B cell (primary cell): ENCODE results near the gene DPRX. TPM values are rescaled to one million over a fixed set of nuclear protein-coding genes. Genes with fewer than 3 reads are reported as not detected.

Experiments
- ATAC-seq: fragments of 200-7000 bp; cut with Tn5 transposase; one replicate; pipeline ENCODE4 v1.10.0; 2021; ENCODE audit warnings: low read depth, mild to moderate bottlenecking, moderate number of reproducible peaks, moderate library complexity
- CTCF ChIA-PET: fragments of 350-600 bp; sonication (Branson Sonifier 250); formaldehyde crosslinking; loops from one replicate; lab custom pipeline; 2021; ENCODE audit warnings: antibody characterized with exemption, inconsistent platforms; lab: Charles Lee
- POLR2A ChIA-PET: fragments of 350-600 bp; sonication (Branson Sonifier 250); formaldehyde crosslinking; loops from one replicate; lab custom pipeline; 2021; ENCODE audit warnings: antibody characterized with exemption; lab: Charles Lee
- DNase-seq: peaks from one replicate; pipeline ENCODE4 v3.0.0; 2013
- H2AFZ ChIP-seq: 2 replicates; pipeline ENCODE4 v1.6.1; 2012; ENCODE audit warnings: mild to moderate bottlenecking, low read depth, low read length; ENCODE audit not compliant: insufficient read depth, poor library complexity, severe bottlenecking
- H3K27ac ChIP-seq, 2 donors: 1 replicate in 1 of 2; 2 replicates in 1 of 2; pipeline ENCODE4 v1.5.1; 2012 to 2013; ENCODE audit warnings: low read length in 2 of 2, mild to moderate bottlenecking in 2 of 2, moderate library complexity in 1 of 2
- H3K27me3 ChIP-seq, 4 experiments: fragments of 200-600 bp in 1 of 4; sonication (generic) in 1 of 4; replicated peaks in 1 of 4; 1 replicate in 2 of 4; 2 replicates in 2 of 4; pipeline versions ENCODE4 v1.6.1 to v1.7.0; 2013 to 2016; ENCODE audit warnings: low read length in 3 of 4, mild to moderate bottlenecking in 2 of 4, mixed read lengths in 1 of 4, moderate library complexity in 1 of 4; ENCODE audit not compliant: insufficient read depth in 4 of 4, control insufficient read depth in 3 of 4; ENCODE audit errors: control extremely low read depth in 1 of 4
- H3K36me3 ChIP-seq, 2 experiments: replicated peaks in 1 of 2; 1 replicate in 1 of 2; 2 replicates in 1 of 2; pipeline versions ENCODE4 v1.6.1 to v1.7.1; 2013; ENCODE audit warnings: low read length in 1 of 2; ENCODE audit not compliant: insufficient read depth in 2 of 2, control insufficient read depth in 1 of 2; ENCODE audit errors: control extremely low read depth in 1 of 2, extremely low read depth in 1 of 2
- H3K4me1 ChIP-seq, 2 donors: fragments of 200-600 bp in 1 of 2; sonication (generic) in 1 of 2; 1 replicate in 1 of 2; 2 replicates in 1 of 2; pipeline versions ENCODE4 v1.5.1 to v1.6.1; 2013 to 2017; ENCODE audit warnings: low read length in 2 of 2; ENCODE audit not compliant: control insufficient read depth in 2 of 2, insufficient read depth in 2 of 2
- H3K4me2 ChIP-seq: replicated peaks from 2 replicates; pipeline ENCODE3; 2012; ENCODE audit warnings: mild to moderate bottlenecking, low read depth, low read length; ENCODE audit not compliant: poor library complexity, severe bottlenecking
- H3K4me3 ChIP-seq, 5 experiments: fragments of 200-600 bp in 1 of 5; sonication (generic) in 1 of 5; 1 replicate in 3 of 5; 2 replicates in 2 of 5; pipeline versions ENCODE4 v1.5.1 to v1.7.0; 2011 to 2016; ENCODE audit warnings: low read length in 4 of 5, mild to moderate bottlenecking in 4 of 5, low read depth in 2 of 5, control low read depth in 1 of 5, moderate library complexity in 1 of 5; ENCODE audit not compliant: insufficient read depth in 1 of 5; ENCODE audit errors: control extremely low read depth in 1 of 5, extremely low read depth in 1 of 5
- H3K79me2 ChIP-seq: fragments of 200-600 bp; sonication (generic); one replicate; pipeline ENCODE4 v1.6.0; 2016; ENCODE audit warnings: low read length; ENCODE audit not compliant: control insufficient read depth, insufficient read depth
- H3K9ac ChIP-seq: fragments of 200-600 bp; sonication (generic); 2 replicates; pipeline ENCODE4 v1.6.1; 2017; ENCODE audit warnings: mild to moderate bottlenecking, low read length, moderate library complexity
- H3K9me3 ChIP-seq, 3 donors: one replicate each; pipeline versions ENCODE4 v1.6.1 to v1.7.1; 2013; ENCODE audit warnings: low read length in 2 of 3; ENCODE audit not compliant: control insufficient read depth in 2 of 3, insufficient read depth in 1 of 3; ENCODE audit errors: control extremely low read depth in 1 of 3
- H4K20me1 ChIP-seq: 2 replicates; pipeline ENCODE4 v1.6.0; 2012; ENCODE audit warnings: mild to moderate bottlenecking, low read length; ENCODE audit not compliant: insufficient read depth, control insufficient read depth, poor library complexity, severe bottlenecking
- H3K27ac Mint-ChIP-seq: one replicate; pipeline ENCODE4 v1.8.0; 2021; ENCODE audit warnings: mixed read lengths
- H3K27me3 Mint-ChIP-seq: one replicate; pipeline ENCODE4 v1.8.0; 2021; ENCODE audit warnings: mixed read lengths
- H3K4me1 Mint-ChIP-seq: one replicate; pipeline ENCODE4 v1.8.0; 2021; ENCODE audit warnings: mixed read lengths
- H3K4me3 Mint-ChIP-seq: one replicate; pipeline ENCODE4 v1.8.0; 2021; ENCODE audit warnings: mixed read lengths
- H3K9me3 Mint-ChIP-seq: one replicate; pipeline ENCODE4 v1.8.0; 2022; ENCODE audit warnings: mixed read lengths; ENCODE audit not compliant: insufficient read depth
- EZH2 ChIP-seq: IDR thresholded peaks from 2 replicates; pipeline ENCODE4 v1.6.1; 2012; ENCODE audit warnings: borderline replicate concordance, low read depth, mild to moderate bottlenecking, moderate library complexity, low read length; ENCODE audit not compliant: insufficient read depth, poor library complexity, severe bottlenecking
- WGBS: methylation state at CpG from one replicate; pipeline ENCODE4 v1.1.5; 2013; ENCODE audit warnings: missing lambda C conversion rate; ENCODE audit not compliant: insufficient coverage; 5-methylcytosine and 5-hydroxymethylcytosine counted together
- intact Hi-C: fragments of 100-400 bp; cut with micrococcal nuclease; formaldehyde crosslinking; loops from one replicate; pipeline ENCODE4 v1.10.0; 2022
- polyA plus RNA-seq: library from polyadenylated mRNA; depleted of rRNA; stranded (reverse); fragments of >200 nt; gene quantifications from 2 replicates; pipeline ENCODE4 v1.2.3, GENCODE V29; 2012
- total RNA-seq, 2 donors: library from RNA; stranded (reverse); fragments of 120-200 nt in 1 of 2; gene quantifications; 1 replicate in 1 of 2; 2 replicates in 1 of 2; pipeline versions ENCODE4 v1.2.3 to v1.2.4, GENCODE V29; 2013 to 2022
- TF ChIP-seq, protein P1 (sequence below): fragments of 200-600 bp; IDR thresholded peaks from one replicate; pipeline ENCODE4 v1.8.0; 2022; ENCODE audit warnings: antibody characterized with exemption, mild to moderate bottlenecking

DPRX gene
- total and polyA plus RNA-seq, 2 donors (not counting 1 experiment from before 2014, with no cell fraction given): not detected

- ChIA-PET POLR2A (no interaction called here), CTCF (no interaction called here)
- no peaks in the 10 kb centered on the region for H4K20me1 ChIP-seq
- H3K36me3 ChIP-seq: no peaks in the 10 kb centered on the region
- no peak overlapping the region for H3K4me3 ChIP-seq
- Mint-ChIP-seq H3K9me3 (peaks cover 6% of the 10 kb centered on the region), H3K4me1 (no peaks in the 10 kb centered on the region), H3K27me3 (no peaks in the 10 kb centered on the region), H3K27ac (no peak overlapping the region), H3K4me3 (no peak overlapping the region)
- intact Hi-C loops: no loop called here
- no peaks in the 10 kb centered on the region for H3K27me3 ChIP-seq
- H3K79me2 ChIP-seq: no peaks in the 10 kb centered on the region
- 100% methylated on average over 1 of the region's 6 CpGs for WGBS
- H3K4me2 ChIP-seq: no peak overlapping the region
- no peak for TF ChIP-seq EZH2
- TF ChIP-seq, protein P1, sequence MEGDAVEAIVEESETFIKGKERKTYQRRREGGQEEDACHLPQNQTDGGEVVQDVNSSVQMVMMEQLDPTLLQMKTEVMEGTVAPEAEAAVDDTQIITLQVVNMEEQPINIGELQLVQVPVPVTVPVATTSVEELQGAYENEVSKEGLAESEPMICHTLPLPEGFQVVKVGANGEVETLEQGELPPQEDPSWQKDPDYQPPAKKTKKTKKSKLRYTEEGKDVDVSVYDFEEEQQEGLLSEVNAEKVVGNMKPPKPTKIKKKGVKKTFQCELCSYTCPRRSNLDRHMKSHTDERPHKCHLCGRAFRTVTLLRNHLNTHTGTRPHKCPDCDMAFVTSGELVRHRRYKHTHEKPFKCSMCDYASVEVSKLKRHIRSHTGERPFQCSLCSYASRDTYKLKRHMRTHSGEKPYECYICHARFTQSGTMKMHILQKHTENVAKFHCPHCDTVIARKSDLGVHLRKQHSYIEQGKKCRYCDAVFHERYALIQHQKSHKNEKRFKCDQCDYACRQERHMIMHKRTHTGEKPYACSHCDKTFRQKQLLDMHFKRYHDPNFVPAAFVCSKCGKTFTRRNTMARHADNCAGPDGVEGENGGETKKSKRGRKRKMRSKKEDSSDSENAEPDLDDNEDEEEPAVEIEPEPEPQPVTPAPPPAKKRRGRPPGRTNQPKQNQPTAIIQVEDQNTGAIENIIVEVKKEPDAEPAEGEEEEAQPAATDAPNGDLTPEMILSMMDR: no peak
- DNase-seq (no peak), ATAC-seq (no peak)
- no peaks in the 10 kb centered on the region for H3K4me1 ChIP-seq
- H3K27ac ChIP-seq: no peak overlapping the region
- H2AFZ ChIP-seq: no peak overlapping the region
- H3K9ac ChIP-seq: no peak overlapping the region
- peaks cover 0 to 56% (median 3%) of the 10 kb centered on the region in 3 donors for H3K9me3 ChIP-seq
These were observed 45.5 kb upstream of the DPRX start for GRCh38 chr19:53586277-53586691.

DNA sequence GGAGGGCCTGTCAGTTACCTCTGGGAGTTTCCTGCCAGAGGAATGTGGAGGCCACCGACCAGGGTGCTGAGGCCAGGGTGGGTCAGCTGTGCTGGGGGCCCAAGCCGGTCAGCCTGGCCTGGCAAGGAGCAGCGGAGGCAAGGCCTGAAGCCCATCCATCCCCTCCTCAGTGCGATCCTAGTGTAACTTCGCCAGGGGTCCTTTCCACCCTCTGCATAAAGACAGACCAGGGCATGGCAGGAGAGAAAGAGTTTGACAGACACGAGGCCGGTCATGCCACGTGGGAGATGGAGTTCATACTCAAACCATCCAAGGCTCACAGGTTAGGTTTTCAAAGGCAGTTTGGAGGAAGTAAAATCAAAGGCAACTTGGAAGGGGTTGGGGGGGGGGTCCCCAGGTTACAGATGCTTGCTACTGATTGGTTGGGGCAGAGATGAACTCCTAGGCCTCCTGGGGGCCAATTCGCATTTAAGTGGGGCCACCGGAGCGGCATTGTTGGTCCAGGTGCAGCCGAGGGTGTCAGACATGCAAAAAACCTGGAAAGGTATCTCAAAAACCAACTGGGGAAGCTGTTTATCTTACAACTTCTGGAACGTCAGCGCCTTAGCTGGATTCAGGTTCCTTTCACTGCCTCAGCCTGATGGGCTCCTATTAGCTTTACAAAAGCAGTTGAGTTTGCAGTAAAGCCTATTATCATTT is 36.8 kb upstream of the DPRX start:
- Histone ChIP-seq H3K27me3 (no peaks in the 10 kb centered on the region), H4K20me1 (no peaks in the 10 kb centered on the region), H3K36me3 (no peaks in the 10 kb centered on the region), H3K9ac (no peak overlapping the region), H3K4me3 (no peak overlapping the region), H2AFZ (no peak overlapping the region), H3K9me3 (peaks cover 0 to 40% (median 4%) of the 10 kb centered on the region in 3 donors), H3K27ac (no peak overlapping the region), H3K4me1 (no peaks in the 10 kb centered on the region), H3K4me2 (no peak overlapping the region), H3K79me2 (no peaks in the 10 kb centered on the region)
- no peaks in the 10 kb centered on the region for H3K27me3 Mint-ChIP-seq
- DNase-seq (no peak), ATAC-seq (no peak)
- 90% methylated on average over 11 of the region's 14 CpGs for WGBS
- intact Hi-C loops: no loop called here
- ChIA-PET CTCF (no interaction called here), POLR2A (interaction anchor here (0.7 kb wide), 1 partner anchor 21 kb away, joined by 3 read pairs; no protein-coding TSS in a partner anchor)
- no peak overlapping the region for H3K4me3 Mint-ChIP-seq
- no peaks in the 10 kb centered on the region for H3K4me1 Mint-ChIP-seq
- no peak overlapping the region for H3K27ac Mint-ChIP-seq
- TF ChIP-seq EZH2: no peak
- TF ChIP-seq, protein P1: no peak
- no peaks in the 10 kb centered on the region for H3K9me3 Mint-ChIP-seq
